DND-41 (cell line): ENCODE data around the gene CCNYL1.

Source experiments
- ATAC-seq: fragments of 200-7000 bp; cut with Tn5 transposase; 3 replicates; pipeline ENCODE4 v1.9.1; 2021; ENCODE audit warnings: low read depth; ENCODE audit not compliant: insufficient read depth
- DNase-seq: peaks from one replicate; pipeline ENCODE4 v3.0.0-alpha.2; 2020
- H2AFZ ChIP-seq: 2 replicates; pipeline ENCODE4 v1.6.0; 2012; ENCODE audit warnings: low read depth, low read length
- H3K27ac ChIP-seq: 2 replicates; pipeline ENCODE4 v1.5.1; 2012; ENCODE audit warnings: low read length, inconsistent platforms
- H3K27me3 ChIP-seq: fragments of 200-600 bp; sonication (generic); 2 replicates; pipeline ENCODE4 v1.6.0; 2012; ENCODE audit warnings: low read length, mild to moderate bottlenecking, inconsistent platforms; ENCODE audit not compliant: insufficient read depth, poor library complexity
- H3K36me3 ChIP-seq: 2 replicates; pipeline ENCODE4 v1.5.1; 2012; ENCODE audit warnings: low read length, inconsistent platforms; ENCODE audit not compliant: insufficient read depth
- H3K4me1 ChIP-seq: 2 replicates; pipeline ENCODE4 v1.5.1; 2012; ENCODE audit warnings: mild to moderate bottlenecking, low read length; ENCODE audit not compliant: insufficient read depth
- H3K4me2 ChIP-seq: 2 replicates; pipeline ENCODE4 v1.6.0; 2012; ENCODE audit warnings: mild to moderate bottlenecking, moderate library complexity, low read length, inconsistent platforms; ENCODE audit not compliant: insufficient read depth
- H3K4me3 ChIP-seq, 2 experiments: fragments of 200-600 bp in 1 of 2; shearing (Covaris generic) in 1 of 2; 2 replicates each; pipeline ENCODE4 v1.5.1; 2012 to 2016; ENCODE audit warnings: inconsistent platforms in 2 of 2, low read length in 2 of 2, mild to moderate bottlenecking in 2 of 2, low read depth in 1 of 2, moderate library complexity in 1 of 2
- H3K79me2 ChIP-seq: 2 replicates; pipeline ENCODE4 v1.6.0; 2012; ENCODE audit warnings: low read length, inconsistent platforms; ENCODE audit not compliant: insufficient read depth
- H3K9ac ChIP-seq: 2 replicates; pipeline ENCODE4 v1.6.0; 2012; ENCODE audit warnings: low read depth, mild to moderate bottlenecking, inconsistent platforms, low read length, moderate library complexity
- H3K9me3 ChIP-seq: 2 replicates; pipeline ENCODE4 v1.5.1; 2012; ENCODE audit warnings: low read length, moderate library complexity, mild to moderate bottlenecking, inconsistent platforms; ENCODE audit not compliant: insufficient read depth, severe bottlenecking
- H4K20me1 ChIP-seq: 2 replicates; pipeline ENCODE4 v1.6.0; 2012; ENCODE audit warnings: low read length; ENCODE audit not compliant: insufficient read depth
- CTCF ChIP-seq: IDR thresholded peaks from 2 replicates; pipeline ENCODE4 v1.5.1; 2012; ENCODE audit warnings: borderline replicate concordance, low read length, moderate library complexity, mild to moderate bottlenecking; ENCODE audit not compliant: poor library complexity, severe bottlenecking; ENCODE audit errors: extremely low read depth
- EZH2 ChIP-seq: IDR thresholded peaks from 3 replicates; pipeline ENCODE4 v1.6.1; 2012; ENCODE audit warnings: borderline replicate concordance, low read depth, mild to moderate bottlenecking, moderate library complexity, low read length, inconsistent platforms; ENCODE audit not compliant: severe bottlenecking

CCNYL1 gene

GRCh38 chr2:207764096-207764630, 52.7 kb downstream of the CCNYL1 start:
- DNase-seq (no peak), ATAC-seq (no peak)
- Histone ChIP-seq H3K27ac (no peak overlapping the region), H3K4me1 (peaks cover 15% of the 10 kb centered on the region), H3K9me3 (no peaks in the 10 kb centered on the region), H3K4me2 (no peak overlapping the region), H4K20me1 (no peaks in the 10 kb centered on the region; the same call in 1 of the 2 replicates), H3K9ac (no peak overlapping the region), H3K4me3 (no peak overlapping the region), H3K79me2 (no peaks in the 10 kb centered on the region), H3K36me3 (peaks cover 6% of the 10 kb centered on the region; the same call in 1 of the 2 replicates), H2AFZ (no peak overlapping the region), H3K27me3 (no peaks in the 10 kb centered on the region)
- TF ChIP-seq CTCF, result no peak
- TF ChIP-seq EZH2, result no peak

GRCh38 chr2:207765547-207765946, 54.1 kb downstream of the CCNYL1 start:
- no peak overlapping the region for H3K4me3 ChIP-seq
- no peak overlapping the region for H3K4me2 ChIP-seq
- no peaks in the 10 kb centered on the region; the same call in 1 of the 2 replicates for H4K20me1 ChIP-seq
- peaks cover 22% of the 10 kb centered on the region for H3K4me1 ChIP-seq
- H3K79me2 ChIP-seq, result no peaks in the 10 kb centered on the region
- H3K9ac ChIP-seq, result no peak overlapping the region
- ATAC-seq (no peak), DNase-seq (no peak)
- no peaks in the 10 kb centered on the region for H3K9me3 ChIP-seq
- no peaks in the 10 kb centered on the region for H3K27me3 ChIP-seq
- peaks cover 6% of the 10 kb centered on the region; the same call in 1 of the 2 replicates for H3K36me3 ChIP-seq
- TF ChIP-seq EZH2 (no peak), CTCF (no peak)
- no peak overlapping the region for H2AFZ ChIP-seq
- no peak overlapping the region for H3K27ac ChIP-seq

GRCh38 chr2:207766041-207766551, 54.7 kb downstream of the CCNYL1 start:
- H3K4me2 ChIP-seq, result no peak overlapping the region
- H2AFZ ChIP-seq, result no peak overlapping the region
- H3K9ac ChIP-seq, result no peak overlapping the region
- peaks cover 22% of the 10 kb centered on the region for H3K4me1 ChIP-seq
- no peak for ATAC-seq
- H4K20me1 ChIP-seq, result no peaks in the 10 kb centered on the region; the same call in 1 of the 2 replicates
- no peak overlapping the region for H3K4me3 ChIP-seq
- no peaks in the 10 kb centered on the region for H3K9me3 ChIP-seq
- H3K27ac ChIP-seq, result no peak overlapping the region
- peaks cover 6% of the 10 kb centered on the region; the same call in 1 of the 2 replicates for H3K36me3 ChIP-seq
- H3K79me2 ChIP-seq, result no peaks in the 10 kb centered on the region
- DNase-seq, result no peak
- no peaks in the 10 kb centered on the region for H3K27me3 ChIP-seq
- TF ChIP-seq CTCF (no peak), EZH2 (no peak)
